SK-N-SH (cell line): ENCODE measurements around the gene MOB1A. TPM values are rescaled to one million over a fixed set of nuclear protein-coding genes. Genes with fewer than 3 reads are reported as not detected.

Experiments
- CTCF ChIA-PET: fragments of 300-600, 350-600 bp; formaldehyde crosslinking; extraction: SDS; loops from one replicate; lab custom pipeline; 2021; lab: Yijun Ruan, JAX
- POLR2A ChIA-PET: fragments of 350-600 bp; sonication (Branson Sonifier 250); formaldehyde crosslinking; extraction: SDS; loops from one replicate; lab custom pipeline; 2020; ENCODE audit warnings: antibody characterized with exemption, inconsistent platforms; lab: Yijun Ruan, JAX
- DNase-seq: peaks from one replicate; pipeline ENCODE4 v3.0.0; 2012
- H2AFZ ChIP-seq: fragments of 200-600 bp; sonication (generic); 2 replicates; pipeline ENCODE4 v1.8.1; 2016; ENCODE audit warnings: antibody characterized with exemption, mild to moderate bottlenecking, low read depth
- H3F3A ChIP-seq: fragments of 200-600 bp; sonication (generic); replicated peaks from 2 replicates; pipeline ENCODE3; 2016; ENCODE audit warnings: antibody characterized with exemption, mild to moderate bottlenecking; ENCODE audit not compliant: insufficient read depth
- H3K27ac ChIP-seq, 2 experiments: fragments of 200-500 bp in 1 of 2; fragments of 200-600 bp in 1 of 2; sonication (Bioruptor generic) in 1 of 2; sonication (generic), shearing (Covaris generic) in 1 of 2; 2 replicates each; pipeline versions ENCODE4 v1.5.1 to v1.6.1; 2014 to 2016; ENCODE audit warnings: low read depth in 2 of 2, inconsistent platforms in 1 of 2, low read length in 1 of 2, mild to moderate bottlenecking in 1 of 2, mixed read lengths in 1 of 2
- H3K27me3 ChIP-seq: fragments of 200-600 bp; sonication (generic), shearing (Covaris generic); 2 replicates; pipeline ENCODE4 v1.6.1; 2016; ENCODE audit warnings: mixed run types; ENCODE audit not compliant: insufficient read depth
- H3K36me3 ChIP-seq, 2 experiments: fragments of 200-500 bp in 1 of 2; fragments of 200-600 bp in 1 of 2; sonication (Bioruptor generic) in 1 of 2; sonication (generic) in 1 of 2; replicated peaks in 1 of 2; 2 replicates each; pipeline versions ENCODE3 to v1.5.1; 2014 to 2016; ENCODE audit warnings: low read length in 1 of 2, mild to moderate bottlenecking in 1 of 2; ENCODE audit not compliant: insufficient read depth in 2 of 2, control insufficient read depth in 1 of 2
- H3K4me1 ChIP-seq, 2 experiments: fragments of 200-500 bp in 1 of 2; fragments of 200-600 bp in 1 of 2; sonication (Bioruptor generic) in 1 of 2; sonication (generic), shearing (Covaris generic) in 1 of 2; 2 replicates each; pipeline versions ENCODE4 v1.5.1 to v1.6.1; 2014 to 2016; ENCODE audit warnings: low read depth in 1 of 2, low read length in 1 of 2, mixed run types in 1 of 2; ENCODE audit not compliant: insufficient read depth in 2 of 2, control insufficient read depth in 1 of 2
- H3K4me2 ChIP-seq: fragments of 200-600 bp; sonication (generic), shearing (Covaris generic); 2 replicates; pipeline ENCODE4 v1.6.1; 2017; ENCODE audit warnings: mixed run types
- H3K4me3 ChIP-seq, 2 experiments: fragments of 200-500 bp in 1 of 2; fragments of 200-600 bp in 1 of 2; sonication (Bioruptor generic) in 1 of 2; sonication (generic), shearing (Covaris generic) in 1 of 2; 2 replicates each; pipeline versions ENCODE4 v1.5.1 to v1.8.1; 2014 to 2016; ENCODE audit warnings: low read depth in 2 of 2, inconsistent platforms in 1 of 2, low read length in 1 of 2, mild to moderate bottlenecking in 1 of 2, mixed read lengths in 1 of 2, moderate library complexity in 1 of 2
- H3K79me2 ChIP-seq: fragments of 200-600 bp; sonication (generic); 2 replicates; pipeline ENCODE4 v1.8.1; 2017; ENCODE audit warnings: mild to moderate bottlenecking; ENCODE audit not compliant: insufficient read depth
- H3K9ac ChIP-seq: fragments of 200-600 bp; sonication (generic); 2 replicates; pipeline ENCODE4 v1.6.1; 2017; ENCODE audit warnings: mixed run types
- H3K9me2 ChIP-seq: fragments of 200-600 bp; sonication (generic); 2 replicates; pipeline ENCODE4 v1.6.1; 2017; ENCODE audit warnings: mixed run types
- H3K9me3 ChIP-seq: fragments of 200-600 bp; sonication (generic); 2 replicates; pipeline ENCODE4 v1.6.1; 2017; ENCODE audit warnings: mixed run types, mild to moderate bottlenecking, moderate library complexity
- H4K20me1 ChIP-seq: fragments of 200-600 bp; sonication (generic); 2 replicates; pipeline ENCODE4 v1.6.1; 2017; ENCODE audit warnings: mild to moderate bottlenecking, mixed run types; ENCODE audit not compliant: insufficient read depth
- CHD2 ChIP-seq: fragments of 150-350 bp; IDR thresholded peaks from 2 replicates; pipeline ENCODE4 v1.6.1; 2018; ENCODE audit warnings: low read length; ENCODE audit not compliant: partially characterized antibody
- FOSL2 ChIP-seq: IDR thresholded peaks from 2 replicates; pipeline ENCODE4 v1.4.0; 2012; ENCODE audit warnings: low read depth, mild to moderate bottlenecking, moderate library complexity, borderline replicate concordance
- RCOR1 ChIP-seq: fragments of 150-350 bp; IDR thresholded peaks from 2 replicates; pipeline ENCODE4 v1.6.1; 2017; ENCODE audit warnings: antibody characterized with exemption, low read length
- RFX5 ChIP-seq: IDR thresholded peaks from 2 replicates; pipeline ENCODE4 v1.6.1; 2012; ENCODE audit warnings: mild to moderate bottlenecking, improper control_type of control experiment, low read length
- RXRA ChIP-seq: IDR thresholded peaks from 2 replicates; pipeline ENCODE4 v1.4.0; 2012; ENCODE audit warnings: low read depth, mild to moderate bottlenecking, borderline replicate concordance
- SMC3 ChIP-seq: IDR thresholded peaks from 2 replicates; pipeline ENCODE4 v1.6.1; 2012; ENCODE audit warnings: low read depth, low read length, improper control_type of control experiment
- TCF12 ChIP-seq: IDR thresholded peaks from 2 replicates; pipeline ENCODE4 v1.4.0; 2012
- TEAD4 ChIP-seq: IDR thresholded peaks from 2 replicates; pipeline ENCODE4 v1.4.0; 2012; ENCODE audit warnings: mild to moderate bottlenecking, borderline replicate concordance; ENCODE audit not compliant: insufficient read depth
- WGBS: methylation state at CpG from one replicate; pipeline ENCODE4 v1.1.6; 2017; ENCODE audit warnings: low lambda C conversion rate; 5-methylcytosine and 5-hydroxymethylcytosine counted together
- polyA plus RNA-seq, 3 experiments: library from polyadenylated mRNA; depleted of rRNA; stranded (reverse); fragments of >200 nt; gene quantifications; 2 replicates each; pipeline ENCODE4 v1.2.3, GENCODE V29; 2012
- TF ChIP-seq, protein P1 (sequence below): IDR thresholded peaks from 2 replicates; pipeline ENCODE4; 2012
- TF ChIP-seq, protein P2 (sequence below): IDR thresholded peaks from 2 replicates; pipeline ENCODE4 v1.4.0; 2012; ENCODE audit warnings: low read depth, borderline replicate concordance
- TF ChIP-seq, protein P3 (sequence below): IDR thresholded peaks from 2 replicates; pipeline ENCODE4 v1.4.0; 2012; ENCODE audit warnings: low read depth, borderline replicate concordance
- TF ChIP-seq, protein P4 (sequence below): fragments of 150-350 bp; IDR thresholded peaks from 2 replicates; pipeline ENCODE4 v1.6.1; 2017; ENCODE audit warnings: antibody characterized with exemption, low read length, low read depth, borderline replicate concordance

Gene MOB1A
- polyA plus RNA-seq, 1 of the 3 experiments (the other 2 are of a cell fraction), result 15.3 TPM

DNA sequence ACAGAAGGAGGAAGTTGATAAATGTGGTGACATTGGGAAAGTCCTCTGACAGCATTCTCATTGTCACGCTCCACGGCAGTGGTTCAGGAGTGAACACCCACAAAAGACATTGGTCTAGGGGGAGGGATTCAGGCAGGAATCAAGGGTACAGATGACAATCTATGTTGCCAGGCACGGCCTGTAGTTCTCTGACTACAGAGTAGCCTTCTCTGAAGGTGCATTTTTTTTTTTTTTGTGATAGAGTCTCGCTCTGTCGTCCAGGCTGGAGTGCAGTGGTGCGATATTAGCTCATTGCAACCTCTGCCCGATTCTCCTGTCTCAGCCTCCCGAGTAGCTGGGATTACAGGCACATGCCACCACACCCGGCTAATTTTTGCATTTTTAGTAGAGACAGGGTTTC is 7.4 kb upstream of the MOB1A start:
- Histone ChIP-seq H3K9me2 (no peaks in the 10 kb centered on the region), H3K79me2 (no peaks in the 10 kb centered on the region), H3F3A (peaks cover 5% of the 10 kb centered on the region), H3K27me3 (no peaks in the 10 kb centered on the region), H3K9me3 (no peaks in the 10 kb centered on the region), H3K4me3 (no peak overlapping the region), H3K4me1 (peaks cover 0 to 3% of the 10 kb centered on the region in 2 experiments; a peak in 1 of 4 replicates), H3K4me2 (no peak overlapping the region), H3K9ac (no peak overlapping the region), H4K20me1 (no peaks in the 10 kb centered on the region), H3K27ac (no peak overlapping the region), H3K36me3 (no peaks in the 10 kb centered on the region), H2AFZ (no peak overlapping the region)
- WGBS, result 83% methylated on average over 9 of the region's 9 CpGs
- no peak for DNase-seq
- ChIA-PET CTCF (no interaction called here), POLR2A (no interaction called here)
- TF ChIP-seq, protein P1, sequence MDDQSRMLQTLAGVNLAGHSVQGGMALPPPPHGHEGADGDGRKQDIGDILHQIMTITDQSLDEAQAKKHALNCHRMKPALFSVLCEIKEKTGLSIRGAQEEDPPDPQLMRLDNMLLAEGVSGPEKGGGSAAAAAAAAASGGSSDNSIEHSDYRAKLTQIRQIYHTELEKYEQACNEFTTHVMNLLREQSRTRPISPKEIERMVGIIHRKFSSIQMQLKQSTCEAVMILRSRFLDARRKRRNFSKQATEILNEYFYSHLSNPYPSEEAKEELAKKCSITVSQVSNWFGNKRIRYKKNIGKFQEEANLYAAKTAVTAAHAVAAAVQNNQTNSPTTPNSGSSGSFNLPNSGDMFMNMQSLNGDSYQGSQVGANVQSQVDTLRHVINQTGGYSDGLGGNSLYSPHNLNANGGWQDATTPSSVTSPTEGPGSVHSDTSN, result no peak
- TF ChIP-seq, protein P2, sequence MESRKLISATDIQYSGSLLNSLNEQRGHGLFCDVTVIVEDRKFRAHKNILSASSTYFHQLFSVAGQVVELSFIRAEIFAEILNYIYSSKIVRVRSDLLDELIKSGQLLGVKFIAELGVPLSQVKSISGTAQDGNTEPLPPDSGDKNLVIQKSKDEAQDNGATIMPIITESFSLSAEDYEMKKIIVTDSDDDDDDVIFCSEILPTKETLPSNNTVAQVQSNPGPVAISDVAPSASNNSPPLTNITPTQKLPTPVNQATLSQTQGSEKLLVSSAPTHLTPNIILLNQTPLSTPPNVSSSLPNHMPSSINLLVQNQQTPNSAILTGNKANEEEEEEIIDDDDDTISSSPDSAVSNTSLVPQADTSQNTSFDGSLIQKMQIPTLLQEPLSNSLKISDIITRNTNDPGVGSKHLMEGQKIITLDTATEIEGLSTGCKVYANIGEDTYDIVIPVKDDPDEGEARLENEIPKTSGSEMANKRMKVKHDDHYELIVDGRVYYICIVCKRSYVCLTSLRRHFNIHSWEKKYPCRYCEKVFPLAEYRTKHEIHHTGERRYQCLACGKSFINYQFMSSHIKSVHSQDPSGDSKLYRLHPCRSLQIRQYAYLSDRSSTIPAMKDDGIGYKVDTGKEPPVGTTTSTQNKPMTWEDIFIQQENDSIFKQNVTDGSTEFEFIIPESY, result no peak
- no peak for TF ChIP-seq TCF12

DNA sequence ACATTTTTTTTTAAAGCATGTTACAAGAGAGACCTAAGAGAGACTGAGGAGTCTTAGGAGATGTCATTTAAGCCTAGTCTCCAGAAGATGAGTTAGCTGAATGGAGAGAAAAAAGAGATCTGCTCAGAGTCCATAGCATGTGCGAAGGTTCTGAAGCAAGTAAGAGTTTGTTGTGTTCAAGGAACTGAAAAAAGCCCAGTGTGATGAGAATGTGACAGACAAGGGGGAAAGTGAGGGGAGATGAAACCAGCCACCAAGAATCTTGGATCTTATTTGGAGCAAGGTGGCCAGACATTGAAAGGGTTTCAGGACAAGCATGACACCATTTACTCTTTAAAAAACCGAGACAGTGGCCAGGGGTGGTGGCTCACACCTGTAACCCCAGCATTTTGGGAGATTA is 5.2 kb upstream of the MOB1A start:
- no peaks in the 10 kb centered on the region for H4K20me1 ChIP-seq
- no peaks in the 10 kb centered on the region for H3K79me2 ChIP-seq
- H3K36me3 ChIP-seq, result no peaks in the 10 kb centered on the region
- peaks cover 0 to 3% of the 10 kb centered on the region in 2 experiments; a peak in 1 of 4 replicates for H3K4me1 ChIP-seq
- H3K4me3 ChIP-seq, result no peak overlapping the region
- H3K9me2 ChIP-seq, result no peaks in the 10 kb centered on the region
- POLR2A ChIA-PET, result no interaction called here
- H3K4me2 ChIP-seq, result no peak overlapping the region
- H2AFZ ChIP-seq, result no peak overlapping the region; the same call in 1 of the 2 replicates
- H3K9ac ChIP-seq, result no peak overlapping the region
- H3K27me3 ChIP-seq, result no peaks in the 10 kb centered on the region
- no peak for DNase-seq
- H3K27ac ChIP-seq, result no peak overlapping the region
- CTCF ChIA-PET, result interaction anchor here (1.2 kb wide), 1 partner anchor 15 kb away, joined by 5 read pairs; the partner anchor contains the start of gene MTHFD2
- TF ChIP-seq SMC3 (no peak), TEAD4 (no peak), CHD2 (no peak), RXRA (no peak), RFX5 (no peak), RCOR1 (no peak), FOSL2 (no peak)
- TF ChIP-seq, protein P3, sequence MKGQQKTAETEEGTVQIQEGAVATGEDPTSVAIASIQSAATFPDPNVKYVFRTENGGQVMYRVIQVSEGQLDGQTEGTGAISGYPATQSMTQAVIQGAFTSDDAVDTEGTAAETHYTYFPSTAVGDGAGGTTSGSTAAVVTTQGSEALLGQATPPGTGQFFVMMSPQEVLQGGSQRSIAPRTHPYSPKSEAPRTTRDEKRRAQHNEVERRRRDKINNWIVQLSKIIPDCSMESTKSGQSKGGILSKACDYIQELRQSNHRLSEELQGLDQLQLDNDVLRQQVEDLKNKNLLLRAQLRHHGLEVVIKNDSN, result no peak
- TF ChIP-seq, protein P4, sequence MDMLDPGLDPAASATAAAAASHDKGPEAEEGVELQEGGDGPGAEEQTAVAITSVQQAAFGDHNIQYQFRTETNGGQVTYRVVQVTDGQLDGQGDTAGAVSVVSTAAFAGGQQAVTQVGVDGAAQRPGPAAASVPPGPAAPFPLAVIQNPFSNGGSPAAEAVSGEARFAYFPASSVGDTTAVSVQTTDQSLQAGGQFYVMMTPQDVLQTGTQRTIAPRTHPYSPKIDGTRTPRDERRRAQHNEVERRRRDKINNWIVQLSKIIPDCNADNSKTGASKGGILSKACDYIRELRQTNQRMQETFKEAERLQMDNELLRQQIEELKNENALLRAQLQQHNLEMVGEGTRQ, result no peak
- TF ChIP-seq, protein P1, result no peak
- H3K9me3 ChIP-seq, result no peaks in the 10 kb centered on the region
- H3F3A ChIP-seq, result peaks cover 11% of the 10 kb centered on the region
- 68% methylated on average over 2 of the region's 2 CpGs for WGBS
